Ammon's horn (tissue), 1 donor: ENCODE measurements around the gene AURKAIP1.

Experiments
- DNase-seq: peaks from one replicate; pipeline ENCODE4 v3.0.0-alpha.2; 2016; ENCODE audit warnings: low spot score

The AURKAIP1 gene

GRCh38 chr1:1332031-1332755 is 42.8 kb downstream of the AURKAIP1 start:
- DNase-seq: no peak

- no peak for DNase-seq
Observed at GRCh38 chr1:1331068-1331965, 43.7 kb downstream of the AURKAIP1 start, which contains the start of gene TAS1R3. TSS of gene TAS1R3 (plus strand) at chr1:1331280. CDS start at chr1:1331346, 66 bp downstream.

- no peak for DNase-seq
Observed at GRCh38 chr1:1330366-1331067, 44.5 kb downstream of the AURKAIP1 start.

GRCh38 chr1:1329304-1330210 is 45.5 kb downstream of the AURKAIP1 start:
- DNase-seq: no peak

- DNase-seq: no peak
Observed at GRCh38 chr1:1328254-1328653, 46.8 kb downstream of the AURKAIP1 start.

- DNase-seq: no peak
Observed at GRCh38 chr1:1327291-1327690, 47.7 kb downstream of the AURKAIP1 start.

- no peak for DNase-seq
Observed at GRCh38 chr1:1326075-1326605, 48.9 kb downstream of the AURKAIP1 start.

GRCh38 chr1:1325288-1326074 is 49.5 kb downstream of the AURKAIP1 start:
- no peak for DNase-seq

GRCh38 chr1:1324524-1325287 is 50.3 kb downstream of the AURKAIP1 start, which contains the start of the genes CPTP and INTS11:
TSS of gene CPTP (plus strand) at chr1:1324802. CDS start at chr1:1326911, 2,109 bp downstream.
TSS of gene INTS11 (minus strand) at chr1:1324660. CDS start at chr1:1324608, 52 bp downstream.
- peak; percentile 90 for DNase-seq

GRCh38 chr1:1324084-1324523 is 50.9 kb downstream of the AURKAIP1 start:
- DNase-seq: no peak
